GM13977 (cell line): ENCODE measurements around the gene RHEB.

Experiments used
- DNase-seq: peaks from one replicate; pipeline ENCODE4 v3.0.0; 2012; ENCODE audit warnings: low spot score
- in situ Hi-C: fragments of 300-500 bp; cut with MboI; formaldehyde crosslinking; loops from one replicate; pipeline ENCODE4 v1.12.0; 2022; ENCODE audit warnings: low sequenced_read_pairs, low pct_unique_long_range_greater_than_20kb, mixed read lengths, inconsistent platforms; ENCODE audit not compliant: unreplicated experiment
- TF ChIP-seq, protein P1 (sequence below): IDR thresholded peaks from 2 replicates; pipeline ENCODE4 v1.5.1; 2012; ENCODE audit warnings: mild to moderate bottlenecking, control low read depth; ENCODE audit not compliant: insufficient read depth; ENCODE audit errors: extremely low read depth, missing control alignments

The RHEB gene

DNA sequence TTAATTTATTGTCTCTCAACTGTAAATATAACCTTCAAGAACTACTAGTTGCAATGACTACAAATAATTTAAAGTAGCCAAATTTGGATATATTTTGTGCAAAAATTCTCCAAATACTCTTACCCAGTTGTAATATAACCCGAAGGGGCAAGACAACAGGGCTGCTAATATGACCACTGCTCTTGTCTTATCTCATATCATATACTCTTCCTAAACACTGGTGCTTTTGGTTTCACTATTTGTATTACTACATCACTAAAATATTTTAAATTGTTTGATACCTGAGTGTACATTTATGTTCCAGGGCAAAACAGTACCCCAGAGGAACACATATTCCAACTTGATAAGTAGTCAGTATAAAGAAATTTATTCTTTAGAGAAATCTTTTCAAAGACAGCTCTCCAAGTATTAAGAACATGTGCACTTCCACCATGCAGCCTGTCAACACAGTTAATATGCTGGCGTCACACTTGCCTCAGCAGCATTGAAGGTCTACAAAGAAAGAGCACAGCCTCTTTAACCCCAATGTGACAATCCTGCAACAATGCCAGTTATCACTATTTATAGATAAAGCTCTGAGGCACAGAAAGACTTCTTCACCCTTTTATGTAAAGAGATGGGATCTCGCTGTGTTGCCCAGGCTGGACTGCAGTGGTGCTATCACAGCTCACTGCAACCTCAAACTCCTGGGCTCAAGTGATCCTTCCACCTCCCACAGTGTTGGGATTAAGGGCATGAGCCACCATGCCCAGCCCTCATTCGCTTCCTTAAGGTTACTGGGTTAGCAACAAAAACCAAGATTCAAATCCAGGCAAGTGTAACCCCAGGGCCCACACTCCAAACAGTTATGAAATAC lies 37.8 kb downstream of the RHEB start:
- TF ChIP-seq, protein P1, sequence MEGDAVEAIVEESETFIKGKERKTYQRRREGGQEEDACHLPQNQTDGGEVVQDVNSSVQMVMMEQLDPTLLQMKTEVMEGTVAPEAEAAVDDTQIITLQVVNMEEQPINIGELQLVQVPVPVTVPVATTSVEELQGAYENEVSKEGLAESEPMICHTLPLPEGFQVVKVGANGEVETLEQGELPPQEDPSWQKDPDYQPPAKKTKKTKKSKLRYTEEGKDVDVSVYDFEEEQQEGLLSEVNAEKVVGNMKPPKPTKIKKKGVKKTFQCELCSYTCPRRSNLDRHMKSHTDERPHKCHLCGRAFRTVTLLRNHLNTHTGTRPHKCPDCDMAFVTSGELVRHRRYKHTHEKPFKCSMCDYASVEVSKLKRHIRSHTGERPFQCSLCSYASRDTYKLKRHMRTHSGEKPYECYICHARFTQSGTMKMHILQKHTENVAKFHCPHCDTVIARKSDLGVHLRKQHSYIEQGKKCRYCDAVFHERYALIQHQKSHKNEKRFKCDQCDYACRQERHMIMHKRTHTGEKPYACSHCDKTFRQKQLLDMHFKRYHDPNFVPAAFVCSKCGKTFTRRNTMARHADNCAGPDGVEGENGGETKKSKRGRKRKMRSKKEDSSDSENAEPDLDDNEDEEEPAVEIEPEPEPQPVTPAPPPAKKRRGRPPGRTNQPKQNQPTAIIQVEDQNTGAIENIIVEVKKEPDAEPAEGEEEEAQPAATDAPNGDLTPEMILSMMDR: no peak
- in situ Hi-C loops: no loop called here
- no peak for DNase-seq

DNA sequence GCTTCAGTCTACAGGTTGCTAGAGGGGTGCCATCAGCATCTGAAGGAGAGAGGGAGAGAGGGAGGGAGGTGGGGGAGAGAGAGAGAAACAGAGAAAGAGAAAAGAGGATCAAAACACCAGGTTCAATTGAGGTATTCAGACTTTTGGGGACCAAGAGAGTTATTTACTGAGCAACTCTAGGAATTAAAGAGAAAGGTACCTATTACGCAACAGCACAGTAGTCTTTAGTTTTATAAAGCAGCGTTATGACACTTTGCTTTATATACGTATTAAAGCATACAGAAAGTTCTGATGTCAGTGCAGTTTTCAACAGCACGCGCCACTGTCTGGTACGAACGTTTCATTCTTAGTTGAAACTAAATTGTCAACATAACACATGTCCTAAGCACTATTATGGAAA lies 41.8 kb downstream of the RHEB start:
- TF ChIP-seq, protein P1: no peak
- in situ Hi-C loops: no loop called here
- no peak for DNase-seq

DNA sequence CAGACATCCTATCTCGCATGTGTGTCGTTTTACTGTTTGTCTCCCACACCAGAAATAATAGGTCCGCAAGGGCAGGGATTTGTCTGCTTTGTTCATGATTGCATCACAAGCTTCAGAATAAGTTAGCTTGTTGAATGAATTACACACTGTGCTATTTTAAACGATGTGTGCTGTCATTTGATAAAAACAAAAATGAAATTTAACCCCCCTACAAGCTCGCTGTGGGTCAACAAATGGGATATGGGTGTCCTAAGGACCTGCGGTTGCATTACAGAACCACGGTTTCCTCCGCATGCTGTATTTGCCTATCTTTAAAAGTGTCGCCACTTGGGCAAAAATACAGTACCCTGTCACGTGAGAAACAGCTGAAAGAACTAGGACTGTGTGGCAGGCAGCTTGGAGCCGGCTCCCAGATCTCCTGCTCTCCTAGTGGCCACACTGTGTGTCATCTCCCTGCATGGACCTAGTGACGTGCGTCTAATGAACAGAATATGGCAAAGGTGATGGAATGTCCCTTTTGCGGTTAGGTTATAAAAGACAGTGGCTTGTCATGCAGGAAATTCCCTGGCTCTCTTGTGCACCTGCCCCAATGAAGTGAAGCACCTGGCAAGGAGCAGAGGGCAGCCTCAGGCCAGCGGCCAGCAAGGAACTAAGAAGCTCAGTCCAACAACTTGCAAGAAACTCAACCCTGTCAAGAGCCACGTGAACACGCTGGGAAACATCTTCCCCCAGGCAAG lies 46.9 kb downstream of the RHEB start:
- in situ Hi-C loops: no loop called here
- DNase-seq: peak; percentile 50
- TF ChIP-seq, protein P1: no peak

DNA sequence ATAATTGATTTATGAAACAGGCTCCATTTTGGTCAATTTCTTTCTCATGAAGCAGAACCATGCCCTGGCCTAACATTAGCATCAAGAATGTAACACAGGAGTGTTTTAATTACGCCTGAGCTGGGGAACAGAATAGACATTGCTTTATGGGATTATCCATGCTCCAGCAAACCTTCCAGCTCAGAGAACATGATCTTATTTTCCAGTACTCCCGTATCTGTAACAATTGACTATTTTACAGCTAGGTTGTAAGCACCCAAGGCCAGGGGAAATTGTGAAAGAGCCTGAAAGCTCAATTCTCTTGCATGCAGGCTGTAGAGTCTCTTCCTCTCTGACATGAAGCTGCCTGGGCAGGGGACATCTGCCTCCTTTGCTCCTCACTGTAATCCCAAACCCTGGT lies 49.0 kb downstream of the RHEB start:
- no peak for DNase-seq
- in situ Hi-C loops: no loop called here
- TF ChIP-seq, protein P1: no peak

DNA sequence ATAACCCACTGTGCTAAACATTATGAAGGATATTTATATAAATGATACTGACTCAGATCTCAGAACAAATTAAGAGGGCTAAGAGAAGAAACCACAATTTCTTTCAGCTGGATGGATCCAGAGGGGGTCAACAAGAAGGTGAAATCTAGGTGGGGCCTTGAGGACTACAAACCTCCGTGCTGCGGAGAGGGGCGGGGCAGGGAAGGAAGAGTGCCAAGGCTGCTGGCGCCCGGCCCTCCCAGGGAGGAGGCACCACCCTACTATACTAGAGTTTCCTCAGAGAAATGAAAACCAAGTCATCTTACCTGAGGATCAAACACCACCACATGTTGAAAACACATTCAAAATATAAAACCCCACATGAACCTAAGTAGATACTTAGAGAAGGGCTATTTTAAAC lies 50.4 kb downstream of the RHEB start:
- TF ChIP-seq, protein P1: no peak
- in situ Hi-C loops: no loop called here

DNA sequence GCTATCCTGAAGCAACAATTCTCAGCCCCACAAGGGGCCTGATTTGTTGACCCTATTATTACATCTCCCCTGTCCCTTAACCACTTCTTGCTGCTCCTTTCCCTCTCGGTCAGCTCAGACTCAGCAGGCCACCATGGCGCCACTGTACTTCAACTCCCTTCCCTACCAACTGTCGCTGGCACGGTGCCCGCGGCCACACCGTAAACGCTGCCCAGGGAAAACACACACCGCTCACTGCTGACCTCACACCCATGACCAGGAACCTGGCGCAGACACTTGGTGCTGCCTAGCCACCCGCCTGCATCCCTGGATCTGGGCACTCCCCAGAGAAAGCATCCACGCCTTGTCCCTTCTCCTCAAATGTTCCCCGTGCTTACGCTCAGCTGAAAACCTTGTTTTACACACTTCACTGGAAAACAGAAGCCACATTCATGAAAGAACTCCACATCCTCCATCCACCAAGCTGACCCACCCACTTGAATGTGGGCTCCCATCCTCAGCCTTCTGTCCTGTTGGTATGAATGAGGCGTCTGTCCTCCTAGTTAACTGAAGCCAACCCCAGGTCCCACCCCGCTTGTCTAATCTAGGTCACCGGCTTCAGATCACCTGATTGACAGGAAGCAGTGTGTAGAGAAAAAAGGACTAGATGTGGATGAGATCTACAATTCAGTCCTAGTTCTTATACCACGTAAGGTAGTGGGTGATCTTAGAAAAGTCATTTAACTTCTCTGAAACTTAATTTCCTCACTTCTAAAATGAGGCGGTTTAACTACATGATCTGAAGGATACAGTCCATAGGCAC lies 51.3 kb downstream of the RHEB start:
- in situ Hi-C loops: no loop called here
- TF ChIP-seq, protein P1: no peak
- no peak for DNase-seq

More for the DNA sequence above, 50.4 kb downstream of the RHEB start:
- no peak for DNase-seq
